Muscle layer of duodenum (tissue), 2 donors: ENCODE data around the gene SPAG9.
"Not testable (repeated sequence)": the region's sequence is repeated elsewhere in the genome, so short reads cannot be mapped to it uniquely, and the experiment has no call there.

ENCODE experiments used
- H3K27ac ChIP-seq: one replicate; pipeline ENCODE4 v1.7.0; 2013; ENCODE audit warnings: mild to moderate bottlenecking, low read length
- H3K27me3 ChIP-seq: one replicate; pipeline ENCODE4 v1.7.0; 2013; ENCODE audit warnings: low read depth, mild to moderate bottlenecking, control low read depth, low read length
- H3K36me3 ChIP-seq, 2 donors: one replicate each; pipeline ENCODE4 v1.7.0; 2013; ENCODE audit warnings: low read length in 2 of 2, control low read depth in 1 of 2, mild to moderate bottlenecking in 1 of 2; ENCODE audit not compliant: insufficient read depth in 2 of 2, control insufficient read depth in 1 of 2
- H3K4me1 ChIP-seq, 2 donors: one replicate each; pipeline ENCODE4 v1.7.0; 2013; ENCODE audit warnings: low read length in 2 of 2, mild to moderate bottlenecking in 2 of 2, control low read depth in 1 of 2, moderate library complexity in 1 of 2; ENCODE audit not compliant: insufficient read depth in 2 of 2, control insufficient read depth in 1 of 2
- H3K4me3 ChIP-seq, 2 donors: one replicate each; pipeline ENCODE4 v1.7.0; 2013; ENCODE audit warnings: low read length in 2 of 2, low read depth in 1 of 2, mild to moderate bottlenecking in 1 of 2
- H3K9me3 ChIP-seq, 2 donors: one replicate each; pipeline ENCODE4 v1.7.0; 2013; ENCODE audit warnings: low read length in 2 of 2, control low read depth in 1 of 2, mild to moderate bottlenecking in 1 of 2; ENCODE audit not compliant: control insufficient read depth in 1 of 2
- donor health status: healthy.

SPAG9 gene

DNA sequence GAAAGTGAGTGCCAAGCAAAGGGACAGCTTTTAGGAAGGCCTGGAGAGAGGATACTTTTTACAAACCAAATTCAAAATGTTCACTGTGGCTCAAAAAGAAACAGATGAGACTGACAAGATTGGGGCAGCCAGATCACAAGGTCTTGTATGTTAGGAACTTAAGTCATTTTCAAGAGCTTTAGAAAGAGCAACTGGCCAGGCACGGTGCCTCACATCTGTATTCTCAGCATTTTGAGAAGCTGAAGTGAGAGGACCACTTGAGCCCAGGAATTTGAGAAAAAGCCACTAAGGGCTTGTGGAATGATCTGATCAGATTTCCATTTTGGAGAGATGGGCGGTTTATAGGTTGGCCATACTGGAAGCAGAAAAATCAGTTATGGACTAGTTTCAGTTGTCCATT lies 17.2 kb downstream of the SPAG9 start:
- H3K4me3 ChIP-seq = no peak overlapping the region
- H3K4me1 ChIP-seq = peaks cover 0 to 19% of the 10 kb centered on the region in 2 donors
- no peaks in the 10 kb centered on the region for H3K27me3 ChIP-seq
- H3K9me3 ChIP-seq = no peaks in the 10 kb centered on the region
- no peaks in the 10 kb centered on the region for H3K36me3 ChIP-seq
- H3K27ac ChIP-seq = no peak overlapping the region

DNA sequence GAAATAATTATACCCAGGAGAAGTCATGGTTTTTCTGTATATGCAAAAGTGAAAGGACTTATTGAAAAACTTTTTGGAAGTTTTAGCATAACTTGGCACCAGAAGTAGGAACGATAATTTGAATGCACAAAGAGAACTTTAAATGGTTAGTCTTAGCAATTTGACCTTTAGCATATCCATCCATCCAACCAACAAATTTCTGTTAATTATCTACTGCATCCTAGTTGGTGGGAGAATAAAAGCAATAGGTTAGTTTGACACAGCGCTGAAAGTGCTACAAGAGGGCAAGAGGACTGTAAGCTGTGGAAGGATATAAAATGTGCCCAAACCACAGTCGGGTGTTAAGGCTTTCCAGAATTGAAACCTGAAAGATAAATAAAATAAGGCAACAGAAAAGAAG lies 17.6 kb downstream of the SPAG9 start:
- Histone ChIP-seq H3K4me3 (no peak overlapping the region), H3K27me3 (no peaks in the 10 kb centered on the region), H3K27ac (no peak overlapping the region), H3K36me3 (no peaks in the 10 kb centered on the region), H3K9me3 (no peaks in the 10 kb centered on the region), H3K4me1 (peaks cover 0 to 19% of the 10 kb centered on the region in 2 donors)

- peaks cover 0 to 12% of the 10 kb centered on the region in 2 donors for H3K4me1 ChIP-seq
- H3K27ac ChIP-seq = no peak overlapping the region
- H3K36me3 ChIP-seq = no peaks in the 10 kb centered on the region
- no peaks in the 10 kb centered on the region for H3K9me3 ChIP-seq
- no peaks in the 10 kb centered on the region for H3K27me3 ChIP-seq
- no peak overlapping the region for H3K4me3 ChIP-seq
Observed at GRCh38 chr17:51097708-51098446, 22.8 kb downstream of the SPAG9 start.

GRCh38 chr17:51091635-51092034 lies 29.0 kb downstream of the SPAG9 start:
- no peak overlapping the region for H3K27ac ChIP-seq
- H3K4me3 ChIP-seq = no peak overlapping the region
- no peaks in the 10 kb centered on the region for H3K36me3 ChIP-seq
- peaks cover 3 to 10% of the 10 kb centered on the region in 2 donors for H3K4me1 ChIP-seq
- H3K27me3 ChIP-seq = no peaks in the 10 kb centered on the region
- H3K9me3 ChIP-seq = no peaks in the 10 kb centered on the region

DNA sequence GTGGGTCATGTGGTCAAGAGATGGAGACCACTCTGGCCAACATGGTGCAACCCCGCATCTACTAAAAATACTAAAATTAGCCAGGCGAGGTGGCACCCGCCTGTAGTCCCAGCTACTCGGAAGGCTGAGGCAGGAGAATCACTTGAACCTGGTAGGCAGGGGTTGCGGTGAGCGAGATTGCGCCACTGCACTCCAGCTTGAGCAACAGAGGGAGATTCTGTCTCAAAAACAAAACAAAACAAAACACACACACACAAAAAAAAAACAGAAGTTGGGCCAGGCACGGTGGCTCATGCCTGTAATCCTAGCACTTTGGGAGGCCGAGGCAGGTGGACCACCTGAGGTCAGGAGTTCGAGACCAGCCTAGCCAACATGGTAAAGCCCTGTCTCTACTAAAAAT lies 31.8 kb downstream of the SPAG9 start:
- H3K27ac ChIP-seq, H3K36me3 ChIP-seq, H3K4me3 ChIP-seq, H3K27me3 ChIP-seq, H3K4me1 ChIP-seq, H3K9me3 ChIP-seq: not testable (repeated sequence)

GRCh38 chr17:51088287-51088686 lies 32.4 kb downstream of the SPAG9 start:
- H3K4me3 ChIP-seq = no peak overlapping the region
- no peak overlapping the region for H3K27ac ChIP-seq
- H3K27me3 ChIP-seq = no peaks in the 10 kb centered on the region
- peaks cover 3% of the 10 kb centered on the region in 2 donors for H3K4me1 ChIP-seq
- no peaks in the 10 kb centered on the region for H3K9me3 ChIP-seq
- no peaks in the 10 kb centered on the region for H3K36me3 ChIP-seq

GRCh38 chr17:51087072-51087757 lies 33.5 kb downstream of the SPAG9 start:
- no peak overlapping the region for H3K27ac ChIP-seq
- no peaks in the 10 kb centered on the region for H3K9me3 ChIP-seq
- peaks cover 3% of the 10 kb centered on the region in 2 donors for H3K4me1 ChIP-seq
- H3K4me3 ChIP-seq = no peak overlapping the region
- no peaks in the 10 kb centered on the region for H3K36me3 ChIP-seq
- no peaks in the 10 kb centered on the region for H3K27me3 ChIP-seq

- Histone ChIP-seq H3K4me1 (no peaks in the 10 kb centered on the region), H3K4me3 (no peak overlapping the region), H3K36me3 (no peaks in the 10 kb centered on the region), H3K27ac (no peak overlapping the region), H3K9me3 (no peaks in the 10 kb centered on the region), H3K27me3 (no peaks in the 10 kb centered on the region)
Observed at GRCh38 chr17:51085150-51085805, 35.4 kb downstream of the SPAG9 start.

GRCh38 chr17:51083981-51084380 lies 36.7 kb downstream of the SPAG9 start:
- Histone ChIP-seq H3K4me1 (no peaks in the 10 kb centered on the region), H3K9me3 (no peaks in the 10 kb centered on the region), H3K27ac (no peak overlapping the region), H3K4me3 (no peak overlapping the region), H3K36me3 (peaks cover 2 to 4% of the 10 kb centered on the region in 2 donors), H3K27me3 (no peaks in the 10 kb centered on the region)

DNA sequence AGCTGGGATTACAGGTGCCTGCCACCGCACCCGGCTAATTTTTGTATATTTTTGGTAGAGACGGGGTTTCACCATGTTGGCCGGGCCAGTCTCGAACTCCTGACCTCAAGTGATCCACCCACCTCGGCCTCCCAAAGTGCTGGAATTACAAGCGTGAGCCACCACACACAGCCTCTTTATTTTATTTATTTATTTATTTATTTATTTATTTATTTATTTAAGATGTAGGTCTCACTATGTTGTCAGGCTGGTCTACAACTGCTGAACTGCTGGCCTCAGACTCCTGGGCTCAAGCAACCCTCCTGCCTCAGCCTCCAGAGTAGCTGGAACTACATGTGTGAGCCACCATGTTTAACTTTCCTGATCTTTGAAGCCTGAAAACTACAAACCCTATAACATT lies 37.3 kb downstream of the SPAG9 start:
- not testable (repeated sequence) for H3K27ac ChIP-seq, H3K36me3 ChIP-seq, H3K4me3 ChIP-seq, H3K9me3 ChIP-seq, H3K27me3 ChIP-seq, H3K4me1 ChIP-seq

DNA sequence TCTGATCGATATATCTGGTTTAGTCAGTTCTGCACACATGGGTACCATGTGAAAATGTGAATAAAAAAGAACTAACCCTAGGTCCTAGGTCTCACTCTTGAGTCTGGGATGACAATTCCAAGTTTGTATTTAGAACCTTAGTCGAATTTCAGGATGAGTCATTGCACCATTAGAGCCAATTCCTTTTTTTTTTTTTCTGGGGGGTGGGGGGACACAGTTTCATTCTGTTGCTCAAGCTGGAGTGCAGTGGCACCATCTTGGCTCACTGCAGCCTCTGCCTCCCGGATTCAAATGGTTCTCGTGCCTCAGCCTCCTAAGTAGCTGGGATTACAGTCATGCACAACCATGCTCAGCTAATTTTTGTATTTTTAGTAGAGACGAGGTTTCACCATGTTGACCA lies 41.6 kb downstream of the SPAG9 start:
- Histone ChIP-seq H3K4me3 (no peak overlapping the region), H3K27ac (no peak overlapping the region), H3K36me3 (peaks cover 11 to 16% of the 10 kb centered on the region in 2 donors), H3K9me3 (no peaks in the 10 kb centered on the region), H3K4me1 (no peaks in the 10 kb centered on the region), H3K27me3 (no peaks in the 10 kb centered on the region)
